GM19452 (cell line): Measurements from ENCODE around the gene JMJD4.

ENCODE experiments used
- ATAC-seq: cut with Tn5 transposase; IDR thresholded peaks from one replicate; pipeline ENCODE4 v1.9.1; 2021; ENCODE audit not compliant: unreplicated experiment

The JMJD4 gene

GRCh38 chr1:227734856-227735538, at the start of gene JMJD4, which contains the start of gene SNAP47:
Gene JMJD4 (minus strand): TSS chr1:227735302. CDS start chr1:227735273, 29 bp downstream.
Gene SNAP47 (plus strand): TSS chr1:227735435. CDS start chr1:227747737, 12,302 bp downstream.
- ATAC-seq: peak; percentile 95

- no peak for ATAC-seq
These were observed 47.1 kb upstream of the JMJD4 start for GRCh38 chr1:227782226-227782625.

- ATAC-seq: no peak
These were observed 46.3 kb upstream of the JMJD4 start for GRCh38 chr1:227781314-227781930.

GRCh38 chr1:227780101-227781044, 45.3 kb upstream of the JMJD4 start:
- no peak for ATAC-seq

- no peak for ATAC-seq
These were observed 44.6 kb upstream of the JMJD4 start for GRCh38 chr1:227779685-227780084.

- ATAC-seq: no peak
These were observed 43.9 kb upstream of the JMJD4 start for GRCh38 chr1:227779021-227779441.

- ATAC-seq: no peak
These were observed 43.4 kb upstream of the JMJD4 start for GRCh38 chr1:227778401-227778947.

GRCh38 chr1:227777646-227778045, 42.5 kb upstream of the JMJD4 start:
- ATAC-seq: no peak

GRCh38 chr1:227777156-227777555, 42.1 kb upstream of the JMJD4 start:
- ATAC-seq: no peak

GRCh38 chr1:227776331-227776771, 41.2 kb upstream of the JMJD4 start:
- ATAC-seq: no peak

- ATAC-seq: no peak
These were observed 40.7 kb upstream of the JMJD4 start for GRCh38 chr1:227775841-227776240.

- no peak for ATAC-seq
These were observed 39.9 kb upstream of the JMJD4 start for GRCh38 chr1:227774821-227775661.

GRCh38 chr1:227774051-227774731, 39.1 kb upstream of the JMJD4 start:
- ATAC-seq: no peak

- no peak for ATAC-seq
These were observed 38.5 kb upstream of the JMJD4 start for GRCh38 chr1:227773558-227773957.

- no peak for ATAC-seq
These were observed 36.7 kb upstream of the JMJD4 start for GRCh38 chr1:227771771-227772170.

GRCh38 chr1:227771326-227771725, 36.2 kb upstream of the JMJD4 start:
- ATAC-seq: no peak

GRCh38 chr1:227770812-227771211, 35.7 kb upstream of the JMJD4 start:
- ATAC-seq: no peak

GRCh38 chr1:227769936-227770494, 34.9 kb upstream of the JMJD4 start:
- no peak for ATAC-seq
